GM15510 (cell line): ENCODE measurements around the gene LRCH3.

Experiments used
- POLR2A ChIP-seq: IDR thresholded peaks from 3 replicates; pipeline ENCODE4 v1.6.1; 2011; ENCODE audit warnings: borderline replicate concordance; ENCODE audit not compliant: insufficient read length; ENCODE audit errors: extremely low read depth

LRCH3 gene

DNA sequence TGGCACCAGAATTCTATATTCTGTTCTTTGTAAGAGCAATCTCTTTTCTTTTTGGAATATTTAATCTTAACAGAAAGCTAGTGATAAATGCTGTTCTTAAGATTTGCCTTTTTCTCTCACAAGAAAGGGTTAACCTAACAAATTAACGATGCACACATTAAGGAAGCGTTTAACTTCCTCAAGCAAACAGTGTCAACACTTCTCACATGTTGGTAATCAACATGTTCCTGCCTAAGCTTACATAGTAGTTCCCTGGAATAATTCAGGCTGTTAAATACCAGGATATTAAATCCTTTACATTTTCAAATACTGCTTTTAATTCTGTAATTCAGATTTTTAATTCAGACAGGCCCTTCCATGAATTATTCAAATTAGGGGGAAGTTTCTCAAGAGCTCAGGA is 91.5 kb downstream of the LRCH3 start:
- no peak for TF ChIP-seq POLR2A

- TF ChIP-seq POLR2A, result no peak
Measured at GRCh38 chr3:197883541-197883940, 92.5 kb downstream of the LRCH3 start.

- no peak for TF ChIP-seq POLR2A
Measured at GRCh38 chr3:197888511-197888910, 97.5 kb downstream of the LRCH3 start.

GRCh38 chr3:197889204-197889930 is 98.3 kb downstream of the LRCH3 start:
- no peak for TF ChIP-seq POLR2A

DNA sequence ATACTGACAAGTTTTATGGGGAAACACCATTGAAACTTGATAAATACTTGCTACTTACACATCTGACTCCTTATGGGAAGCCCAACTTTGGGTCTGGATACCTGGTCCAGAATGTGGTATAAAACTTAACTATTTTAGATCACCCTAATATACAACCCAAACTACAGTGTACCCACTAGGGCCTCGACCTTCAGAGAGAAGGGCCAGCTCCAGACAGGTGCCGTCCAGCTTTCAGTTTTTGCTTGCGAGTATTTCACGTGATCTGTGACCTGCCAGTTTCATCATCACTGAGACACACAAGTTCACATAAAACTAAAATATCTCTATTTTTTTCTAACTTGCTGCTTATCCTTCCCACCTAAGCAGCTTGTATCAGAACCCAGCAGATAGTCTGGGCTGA is 99.6 kb downstream of the LRCH3 start:
- TF ChIP-seq POLR2A, result no peak

- no peak for TF ChIP-seq POLR2A
Measured at GRCh38 chr3:197892162-197892561, 101.1 kb downstream of the LRCH3 start.

GRCh38 chr3:197896421-197896820 is 105.4 kb downstream of the LRCH3 start:
- TF ChIP-seq POLR2A, result no peak

- TF ChIP-seq POLR2A, result no peak
Measured at GRCh38 chr3:197899833-197900478, 108.9 kb downstream of the LRCH3 start.

- no peak for TF ChIP-seq POLR2A
Measured at GRCh38 chr3:197901626-197902025, 110.6 kb downstream of the LRCH3 start.

DNA sequence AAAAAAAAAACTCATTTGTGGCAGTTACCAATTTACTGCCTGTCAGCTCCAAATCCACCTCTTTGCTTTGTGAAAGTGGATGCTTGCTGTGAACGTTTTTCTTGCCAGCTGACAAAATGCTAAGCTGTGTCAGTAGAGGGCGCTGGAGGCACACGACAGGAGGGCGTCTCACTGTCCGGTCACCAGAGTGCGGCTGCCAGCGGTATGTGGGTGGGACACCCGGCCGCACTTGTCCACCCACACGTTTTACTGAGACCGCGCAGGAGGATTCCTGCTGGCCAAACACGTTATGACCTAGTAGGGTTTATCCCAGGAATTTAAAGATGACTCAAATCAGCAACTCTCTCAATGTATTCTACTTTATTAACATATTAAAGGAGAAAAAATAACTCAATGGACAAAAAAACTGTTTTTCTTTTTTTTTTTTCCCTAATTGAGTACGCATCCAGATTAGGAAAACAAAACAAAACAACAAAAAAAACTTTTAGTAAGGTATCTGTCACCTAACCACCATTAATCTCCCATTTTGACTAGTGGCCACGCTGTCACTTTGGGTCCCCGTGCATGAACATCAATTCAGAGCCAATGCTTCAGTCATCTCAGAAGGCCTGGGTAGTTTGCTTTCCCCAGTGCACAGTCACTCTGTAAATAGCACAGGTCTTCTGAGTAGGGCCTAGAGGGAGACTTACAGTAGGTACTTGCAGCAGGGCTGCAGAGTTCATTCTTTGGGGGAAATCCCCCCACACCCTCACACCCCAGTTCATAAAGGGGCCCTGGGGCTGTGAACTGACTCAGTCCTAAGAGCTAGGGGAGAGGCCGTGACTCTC is 115.2 kb downstream of the LRCH3 start:
- TF ChIP-seq POLR2A, result no peak

DNA sequence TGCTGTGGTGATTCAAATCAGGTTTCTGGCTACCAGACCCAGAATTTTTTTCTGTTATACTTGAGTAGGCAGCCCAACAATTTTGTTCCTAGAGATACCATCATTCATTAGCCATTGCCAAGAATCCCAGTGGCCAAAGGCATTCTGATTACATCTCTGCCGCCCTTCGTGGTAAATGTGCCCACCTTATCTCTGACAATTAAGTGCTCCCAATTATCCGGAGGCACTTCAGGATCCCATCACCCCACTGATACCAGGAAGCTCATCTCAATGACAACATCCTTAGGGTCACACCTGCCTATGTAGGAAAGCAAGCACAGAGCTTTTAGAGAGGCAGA is 115.8 kb downstream of the LRCH3 start:
- no peak for TF ChIP-seq POLR2A

DNA sequence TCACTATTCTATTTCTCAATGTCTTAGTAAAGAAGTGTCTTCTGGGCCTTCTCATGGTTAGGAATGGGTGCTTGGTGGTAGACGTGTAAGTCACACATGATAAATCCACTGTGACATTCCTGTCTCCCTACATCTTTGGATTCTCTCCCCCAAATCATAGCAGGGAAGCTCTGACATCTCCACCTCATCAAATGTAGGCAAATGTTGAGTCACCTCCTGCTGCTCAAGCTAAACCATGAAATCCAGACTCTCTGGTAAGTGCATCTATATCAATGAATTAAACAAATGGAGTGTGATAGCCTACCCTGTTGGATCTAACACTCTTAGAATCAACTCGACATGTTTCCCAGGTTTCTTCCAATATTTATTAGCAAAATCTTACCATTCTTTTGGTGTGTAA is 116.1 kb downstream of the LRCH3 start:
- no peak for TF ChIP-seq POLR2A

- no peak for TF ChIP-seq POLR2A
Measured at GRCh38 chr3:197908957-197909701, 118.1 kb downstream of the LRCH3 start.

- no peak for TF ChIP-seq POLR2A
Measured at GRCh38 chr3:197912741-197913476, 121.9 kb downstream of the LRCH3 start.
